GM12874 (cell line): ENCODE measurements around the gene CAMKV.

Experiments
- CTCF ChIP-seq: IDR thresholded peaks from 2 replicates; pipeline ENCODE4 v1.5.1; 2011; ENCODE audit warnings: low read depth, mild to moderate bottlenecking, control low read depth, low read length, moderate library complexity; ENCODE audit not compliant: insufficient read depth

Gene CAMKV

GRCh38 chr3:49859576-49860305 is 10.0 kb downstream of the CAMKV start:
- TF ChIP-seq CTCF = no peak

- no peak for TF ChIP-seq CTCF
These were observed 13.3 kb downstream of the CAMKV start, which contains the start of gene TRAIP for GRCh38 chr3:49856181-49857005. TRAIP (minus strand) TSS chr3:49856564; CDS start chr3:49856453, 111 bp downstream.

GRCh38 chr3:49855662-49856061 is 14.0 kb downstream of the CAMKV start:
- no peak for TF ChIP-seq CTCF

GRCh38 chr3:49845694-49846093 is 24.0 kb downstream of the CAMKV start:
- TF ChIP-seq CTCF = no peak

GRCh38 chr3:49844464-49845183 is 25.1 kb downstream of the CAMKV start:
- no peak for TF ChIP-seq CTCF

GRCh38 chr3:49842843-49843517 is 26.7 kb downstream of the CAMKV start:
- no peak for TF ChIP-seq CTCF
